Psoas muscle (tissue), 8 donors: ENCODE results near the gene MUC20. TPM values are rescaled to one million over a fixed set of nuclear protein-coding genes. Genes with fewer than 3 reads are reported as not detected.
"Not testable (repeated sequence)": the region's sequence is repeated elsewhere in the genome, so short reads cannot be mapped to it uniquely, and the experiment has no call there.

ENCODE experiments used
- ATAC-seq, 4 donors: fragments of 200-7000 bp; cut with Tn5 transposase; one replicate each; pipeline ENCODE4 v1.9.1; 2020; ENCODE audit warnings: moderate library complexity in 3 of 4, mild to moderate bottlenecking in 2 of 4
- DNase-seq, 2 donors: peaks; one replicate each; pipeline ENCODE4 v3.0.0-alpha.2; 2020
- H3K27ac ChIP-seq: fragments of 200-600 bp; one replicate; pipeline ENCODE4 v1.8.0; 2022
- H3K27me3 ChIP-seq, 3 donors: fragments of 200-600 bp in 1 of 3; one replicate each; pipeline versions ENCODE4 v1.6.1 to v1.8.0; 2013 to 2022; ENCODE audit warnings: low read length in 2 of 3, mild to moderate bottlenecking in 2 of 3, moderate library complexity in 1 of 3; ENCODE audit not compliant: insufficient read depth in 3 of 3
- H3K36me3 ChIP-seq, 2 donors: fragments of 200-600 bp in 1 of 2; one replicate each; pipeline versions ENCODE4 v1.6.1 to v1.8.0; 2013 to 2022; ENCODE audit warnings: low read depth in 1 of 2, mild to moderate bottlenecking in 1 of 2, moderate library complexity in 1 of 2; ENCODE audit not compliant: insufficient read depth in 1 of 2
- H3K4me1 ChIP-seq: fragments of 200-600 bp; one replicate; pipeline ENCODE4 v1.8.0; 2022
- H3K4me3 ChIP-seq: fragments of 200-600 bp; one replicate; pipeline ENCODE4 v1.8.0; 2022; ENCODE audit warnings: mild to moderate bottlenecking
- H3K9me3 ChIP-seq: fragments of 200-600 bp; one replicate; pipeline ENCODE4 v1.8.0; 2022
- WGBS, 3 donors: extraction: QIAGEN DNeasy Blood & Tissue Kit; methylation state at CpG; one replicate each; pipeline versions ENCODE4 v1.1.6 to v1.1.7; 2013; 5-methylcytosine and 5-hydroxymethylcytosine counted together
- intact Hi-C, 2 donors: fragments of 100-400 bp; cut with DNase I; formaldehyde crosslinking; loops; one replicate each; pipeline versions ENCODE4 v1.11.0 to v1.14.2; 2022
- polyA plus RNA-seq, 3 donors: library from polyadenylated mRNA; stranded (reverse); fragments of 200-250 nt; gene quantifications; one replicate each; pipeline ENCODE4 v1.2.3, GENCODE V29; 2013
- total RNA-seq, 4 donors: library from RNA; stranded (reverse); fragmentation: NEBNext Ultra II Directional in 2 of 4; extraction: Animal tissue kit (Norgen Biotek cat#: 25700) in 2 of 4; gene quantifications; one replicate each; pipeline versions ENCODE4 v1.2.1 to v1.2.4, GENCODE V29; 2021 to 2023
- TF ChIP-seq, protein P1 (sequence below): fragments of 200-600 bp; IDR thresholded peaks from one replicate; pipeline ENCODE4 v1.8.0; 2022; ENCODE audit warnings: antibody characterized with exemption
- donor health status: healthy with polysubstance abuse.
- donor health status: DM: no; HTN: no; CAD: no; lungs with moderate emphysema.
- donor health status: Bipolar disorder and iron deficiency.
- donor health status: healthy.
- donor health status: DM: yes; HTN: yes; CAD: no.
- donor health status: DM: no; HTN: no; CAD: no.
- donor health status: DM: no; HTN: no; CAD: no.
- donor health status: DM: yes; HTN: yes; CAD: no.

The MUC20 gene
- total and polyA plus RNA-seq, 7 donors: 1.3 to 3.9 (median 1.5) TPM

DNA sequence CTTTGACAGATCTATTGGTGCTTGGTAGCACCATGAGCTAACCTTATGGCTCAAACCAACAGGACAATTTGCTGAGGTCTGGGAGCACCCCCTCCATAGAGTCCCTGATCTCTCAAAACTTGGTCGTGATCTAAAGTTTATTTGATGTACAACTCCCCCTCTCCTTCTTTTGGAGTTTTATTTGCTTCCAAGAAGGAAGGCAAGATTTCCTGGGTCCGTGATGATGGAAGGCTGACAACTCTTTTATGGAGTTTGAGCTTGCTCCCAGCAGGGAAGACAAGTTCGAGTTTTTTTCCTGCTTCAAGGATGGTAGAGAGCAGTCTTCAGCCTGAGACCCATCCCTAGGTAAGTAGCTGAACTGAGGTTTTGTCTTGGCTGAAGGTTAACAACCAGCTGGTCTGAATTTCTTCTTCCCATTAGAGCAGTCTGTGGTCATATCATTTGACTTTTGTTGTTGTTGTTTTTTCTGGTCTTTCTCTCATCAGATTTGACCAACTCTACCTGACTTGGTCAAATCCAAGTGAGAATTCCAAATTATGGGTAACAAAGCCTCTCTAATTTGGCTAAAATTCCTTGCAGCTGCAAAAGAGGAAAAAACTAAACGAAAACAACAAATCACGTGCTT lies 2.8 kb upstream of the MUC20 start:
- peaks cover 0 to 15% of the 10 kb centered on the region in 2 donors for H3K36me3 ChIP-seq
- no peaks in the 10 kb centered on the region for H3K27me3 ChIP-seq
- no peak for DNase-seq
- no peak overlapping the region for H3K27ac ChIP-seq
- ATAC-seq: no peak
- TF ChIP-seq, protein P1, sequence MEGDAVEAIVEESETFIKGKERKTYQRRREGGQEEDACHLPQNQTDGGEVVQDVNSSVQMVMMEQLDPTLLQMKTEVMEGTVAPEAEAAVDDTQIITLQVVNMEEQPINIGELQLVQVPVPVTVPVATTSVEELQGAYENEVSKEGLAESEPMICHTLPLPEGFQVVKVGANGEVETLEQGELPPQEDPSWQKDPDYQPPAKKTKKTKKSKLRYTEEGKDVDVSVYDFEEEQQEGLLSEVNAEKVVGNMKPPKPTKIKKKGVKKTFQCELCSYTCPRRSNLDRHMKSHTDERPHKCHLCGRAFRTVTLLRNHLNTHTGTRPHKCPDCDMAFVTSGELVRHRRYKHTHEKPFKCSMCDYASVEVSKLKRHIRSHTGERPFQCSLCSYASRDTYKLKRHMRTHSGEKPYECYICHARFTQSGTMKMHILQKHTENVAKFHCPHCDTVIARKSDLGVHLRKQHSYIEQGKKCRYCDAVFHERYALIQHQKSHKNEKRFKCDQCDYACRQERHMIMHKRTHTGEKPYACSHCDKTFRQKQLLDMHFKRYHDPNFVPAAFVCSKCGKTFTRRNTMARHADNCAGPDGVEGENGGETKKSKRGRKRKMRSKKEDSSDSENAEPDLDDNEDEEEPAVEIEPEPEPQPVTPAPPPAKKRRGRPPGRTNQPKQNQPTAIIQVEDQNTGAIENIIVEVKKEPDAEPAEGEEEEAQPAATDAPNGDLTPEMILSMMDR: no peak
- 60 to 71% (median 65%) methylated on average over 5 of the region's 5 CpGs for WGBS, 3 donors
- H3K4me3 ChIP-seq: no peak overlapping the region
- peaks cover 11% of the 10 kb centered on the region for H3K4me1 ChIP-seq
- no peaks in the 10 kb centered on the region for H3K9me3 ChIP-seq
- intact Hi-C loops: no loop called here

DNA sequence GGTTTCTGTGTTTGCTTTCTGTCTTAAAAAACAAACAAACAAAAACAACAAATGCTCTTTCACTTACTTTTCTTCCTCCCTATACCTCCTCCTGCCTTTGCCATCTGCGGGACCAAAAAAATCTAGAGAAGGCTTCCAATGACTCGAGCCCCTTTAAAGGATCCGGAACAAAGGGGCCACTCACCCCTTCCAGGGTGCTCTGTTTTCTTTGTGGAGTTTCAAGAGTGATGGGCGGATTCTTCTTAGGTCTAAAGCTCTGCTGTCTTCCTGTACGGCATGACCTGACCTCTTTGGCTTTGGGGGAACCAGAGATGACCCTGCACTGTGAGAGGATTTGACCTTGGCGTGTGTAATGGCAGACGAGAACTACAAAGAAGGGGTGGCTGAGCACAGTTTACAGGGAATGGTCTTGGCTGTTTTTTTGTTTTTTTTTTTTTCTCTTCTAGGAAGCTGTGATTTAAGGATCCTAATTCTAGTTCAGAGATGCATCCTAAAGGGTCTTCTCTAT lies 2.2 kb upstream of the MUC20 start:
- intact Hi-C loops: no loop called here
- Histone ChIP-seq H3K4me1 (peaks cover 11% of the 10 kb centered on the region), H3K4me3 (no peak overlapping the region), H3K9me3 (no peaks in the 10 kb centered on the region), H3K27ac (no peak overlapping the region), H3K36me3 (peaks cover 0 to 15% of the 10 kb centered on the region in 2 donors), H3K27me3 (no peaks in the 10 kb centered on the region)
- no peak for DNase-seq
- no peak for ATAC-seq
- TF ChIP-seq, protein P1: no peak
- WGBS, 3 donors: 70 to 81% (median 74%) methylated on average over 7 of the region's 7 CpGs

DNA sequence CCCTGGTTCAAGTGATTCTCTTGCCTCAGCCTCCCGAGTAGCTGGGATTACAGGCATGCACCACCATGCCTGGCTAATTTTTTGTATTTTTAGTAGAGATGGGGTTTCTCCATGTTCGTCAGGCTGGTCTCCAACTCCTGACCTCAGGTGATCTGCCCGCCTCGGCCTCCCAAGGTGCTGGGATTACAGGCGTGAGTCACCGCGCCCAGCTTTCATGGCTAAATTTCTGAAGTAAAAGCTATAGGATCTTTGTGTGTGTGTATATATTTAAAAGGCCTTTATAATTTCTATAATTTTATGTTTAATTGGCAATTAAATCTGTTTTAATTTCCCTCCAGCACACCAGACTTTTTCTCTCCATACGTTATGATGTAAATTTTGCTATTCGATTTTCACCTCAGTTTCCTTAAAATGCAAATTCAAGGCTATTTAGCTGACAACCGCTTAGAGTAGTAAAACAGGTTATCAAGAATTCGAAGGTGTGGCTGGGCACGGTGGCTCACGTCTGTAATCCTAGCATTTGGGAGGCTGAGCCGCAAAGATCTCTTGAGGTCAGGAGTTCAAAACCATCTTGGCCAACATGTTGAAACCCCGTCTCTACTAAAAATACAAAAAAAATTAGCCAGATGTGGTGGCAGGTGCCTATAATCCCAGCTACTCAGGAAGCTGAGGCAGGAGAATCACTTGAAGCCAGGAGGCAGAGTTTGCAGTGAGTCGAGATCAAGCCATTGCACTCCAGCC lies 1.1 kb upstream of the MUC20 start:
- intact Hi-C loops, ATAC-seq, H3K9me3 ChIP-seq, DNase-seq, H3K27me3 ChIP-seq, H3K27ac ChIP-seq, H3K4me3 ChIP-seq: not testable (repeated sequence)
- 90 to 93% (median 91%) methylated on average over 16 of the region's 16 CpGs for WGBS, 3 donors
- peaks cover 0 to 11% of the 10 kb centered on the region in 2 donors for H3K36me3 ChIP-seq
- peaks cover 11% of the 10 kb centered on the region for H3K4me1 ChIP-seq

DNA sequence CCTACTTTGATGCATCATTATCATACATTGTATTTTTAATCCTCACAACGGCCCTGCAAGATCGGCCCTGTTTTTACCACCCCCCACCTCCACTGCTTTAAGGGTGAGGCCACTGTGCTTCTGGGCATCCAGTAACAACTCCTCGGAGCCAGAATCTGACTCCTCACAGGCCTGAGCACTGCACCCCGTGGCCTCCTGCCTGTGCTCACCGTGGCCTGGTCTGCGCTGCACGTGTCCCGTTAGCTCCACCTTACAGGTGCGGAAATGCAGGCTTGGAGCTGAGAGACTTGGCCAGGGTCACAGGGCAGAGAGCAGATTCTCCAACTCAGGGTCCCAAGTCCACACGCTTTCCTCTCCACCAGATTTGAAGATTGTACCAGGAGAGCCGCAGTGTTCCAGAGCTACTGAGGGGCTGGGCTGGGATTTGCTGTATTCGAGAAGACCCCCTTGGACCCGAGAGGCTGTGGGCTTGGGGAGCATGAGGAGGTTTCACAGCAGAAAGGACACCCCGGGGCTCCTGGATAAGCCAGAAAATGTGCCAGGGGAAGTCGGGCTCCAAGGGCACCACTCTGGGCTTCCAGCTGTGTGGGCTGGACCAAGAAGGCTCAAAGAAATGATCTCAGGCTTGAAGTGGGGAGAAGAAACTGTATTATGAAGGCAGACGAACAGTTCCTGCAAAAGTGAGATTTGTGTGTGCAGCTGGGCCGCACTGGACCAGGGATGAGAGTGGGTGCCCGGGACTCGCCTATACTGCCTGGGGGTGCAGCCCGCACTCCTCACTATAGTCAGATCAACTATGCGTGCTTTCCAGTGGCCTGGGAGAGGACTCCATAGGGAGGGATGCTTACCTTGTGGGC lies 1.6 kb downstream of the MUC20 start:
- H3K27ac ChIP-seq, intact Hi-C loops, DNase-seq, H3K4me1 ChIP-seq, H3K9me3 ChIP-seq, H3K4me3 ChIP-seq, H3K27me3 ChIP-seq, H3K36me3 ChIP-seq: not testable (repeated sequence)
- peak in 1 of 4 donors; percentile 25 for ATAC-seq
- 82 to 85% (median 85%) methylated on average over 13 to 18 of the region's 21 CpGs for WGBS, 3 donors

DNA sequence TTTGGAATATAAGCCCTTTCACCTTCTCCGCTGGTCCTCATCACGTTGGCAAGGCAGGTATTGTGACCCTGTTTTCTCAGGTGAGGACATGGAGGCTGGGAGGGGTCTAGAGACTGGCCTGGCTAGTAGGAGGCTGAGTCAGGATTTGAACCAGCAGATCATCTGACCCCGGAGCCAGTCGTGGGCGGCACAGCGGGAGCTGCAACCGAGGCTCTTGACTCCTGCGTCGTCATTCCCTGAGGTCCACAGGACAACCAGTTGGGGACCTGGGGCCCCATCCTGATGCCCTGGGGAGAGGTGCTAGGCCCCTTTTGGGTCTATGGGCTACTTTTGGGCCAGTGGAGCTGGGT lies 2.2 kb downstream of the MUC20 start:
- H3K36me3 ChIP-seq, intact Hi-C loops, H3K4me1 ChIP-seq, H3K9me3 ChIP-seq, DNase-seq, H3K27me3 ChIP-seq, H3K27ac ChIP-seq, H3K4me3 ChIP-seq, ATAC-seq: not testable (repeated sequence)
- 60 to 75% (median 60%) methylated on average over 4 to 7 of the region's 9 CpGs for WGBS, 3 donors

DNA sequence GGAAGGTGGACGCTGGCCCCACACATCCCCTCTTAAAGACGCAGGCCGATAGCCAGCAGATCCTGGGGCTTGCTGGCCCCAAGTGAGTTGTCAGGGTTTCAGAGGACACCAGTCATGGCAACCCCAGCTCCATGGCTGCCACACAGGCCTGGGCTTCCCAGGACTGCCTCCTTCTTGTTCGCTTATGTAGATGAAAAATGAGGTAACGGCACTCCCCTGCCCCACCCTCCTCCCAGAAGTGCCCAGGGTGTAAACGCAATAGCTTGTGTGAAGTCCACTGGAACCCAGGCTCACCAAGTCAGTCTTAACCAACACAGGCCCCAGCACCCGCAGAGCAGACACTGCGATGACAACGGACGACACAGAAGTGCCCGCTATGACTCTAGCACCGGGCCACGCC lies 3.6 kb downstream of the MUC20 start:
- no CpG with 5 or more reads among the region's 13 CpGs for WGBS, 3 donors
- intact Hi-C loops: not testable (repeated sequence)
- ATAC-seq: peak in 2 of 4 donors; percentile 8 to 23

DNA sequence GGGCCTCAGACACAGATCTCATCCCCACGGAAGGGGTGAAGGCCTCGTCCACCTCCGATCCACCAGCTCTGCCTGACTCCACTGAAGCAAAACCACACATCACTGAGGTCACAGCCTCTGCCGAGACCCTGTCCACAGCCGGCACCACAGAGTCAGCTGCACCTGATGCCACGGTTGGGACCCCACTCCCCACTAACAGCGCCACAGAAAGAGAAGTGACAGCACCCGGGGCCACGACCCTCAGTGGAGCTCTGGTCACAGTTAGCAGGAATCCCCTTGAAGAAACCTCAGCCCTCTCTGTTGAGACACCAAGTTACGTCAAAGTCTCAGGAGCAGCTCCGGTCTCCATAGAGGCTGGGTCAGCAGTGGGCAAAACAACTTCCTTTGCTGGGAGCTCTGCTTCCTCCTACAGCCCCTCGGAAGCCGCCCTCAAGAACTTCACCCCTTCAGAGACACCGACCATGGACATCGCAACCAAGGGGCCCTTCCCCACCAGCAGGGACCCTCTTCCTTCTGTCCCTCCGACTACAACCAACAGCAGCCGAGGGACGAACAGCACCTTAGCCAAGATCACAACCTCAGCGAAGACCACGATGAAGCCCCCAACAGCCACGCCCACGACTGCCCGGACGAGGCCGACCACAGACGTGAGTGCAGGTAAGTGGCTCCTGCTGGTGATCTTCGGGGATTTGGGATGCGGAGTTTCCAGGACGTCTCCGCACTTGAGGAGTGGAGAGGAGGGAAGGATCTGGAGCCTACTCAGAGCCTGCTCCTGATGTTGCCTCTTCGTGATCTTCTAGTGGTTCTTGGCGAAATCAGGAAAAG lies 5.3 kb downstream of the MUC20 start:
- H3K36me3 ChIP-seq: peaks cover 0 to 19% of the 10 kb centered on the region in 2 donors
- ATAC-seq: peak in 1 of 4 donors; percentile 17
- intact Hi-C loops, DNase-seq, H3K4me1 ChIP-seq, H3K27ac ChIP-seq, H3K27me3 ChIP-seq, H3K4me3 ChIP-seq, H3K9me3 ChIP-seq: not testable (repeated sequence)
- WGBS, 3 donors: 82 to 90% (median 88%) methylated on average over 26 to 32 of the region's 32 CpGs

More for the DNA sequence above, 3.6 kb downstream of the MUC20 start:
- H3K4me1 ChIP-seq, H3K27ac ChIP-seq, H3K4me3 ChIP-seq, H3K27me3 ChIP-seq, DNase-seq, H3K9me3 ChIP-seq, H3K36me3 ChIP-seq: not testable (repeated sequence)
